GM12892 (cell line): ENCODE measurements around the gene ARHGAP26.

ENCODE experiments used
- POLR2A ChIP-seq: IDR thresholded peaks from 2 replicates; pipeline ENCODE4 v1.6.1; 2011; ENCODE audit warnings: low read depth, low read length, control low read depth
- POLR2AphosphoS5 ChIP-seq: IDR thresholded peaks from 2 replicates; pipeline ENCODE4 v1.6.1; 2011; ENCODE audit warnings: low read depth, low read length, control low read depth
- TAF1 ChIP-seq: IDR thresholded peaks from 2 replicates; pipeline ENCODE4 v1.6.1; 2011; ENCODE audit warnings: low read depth, mild to moderate bottlenecking, control low read depth, low read length, borderline replicate concordance

GRCh38 chr5:143040622-143041021 is 270.4 kb downstream of the ARHGAP26 start:
- no peak for TF ChIP-seq POLR2A
- TF ChIP-seq POLR2AphosphoS5: no peak
- no peak for TF ChIP-seq TAF1
